ENCODE measurements around the gene SLCO2A1.

Gene SLCO2A1

GRCh38 chr3:133931084-133931483 is 98.6 kb downstream of the SLCO2A1 start:
- H3K4me3 ChIP-seq (replicated peaks; ENCODE audit: low read depth, low read length), result no peak overlapping the region
- no peak for DNase-seq (ENCODE audit: low read depth)
- TF ChIP-seq, protein P1, sequence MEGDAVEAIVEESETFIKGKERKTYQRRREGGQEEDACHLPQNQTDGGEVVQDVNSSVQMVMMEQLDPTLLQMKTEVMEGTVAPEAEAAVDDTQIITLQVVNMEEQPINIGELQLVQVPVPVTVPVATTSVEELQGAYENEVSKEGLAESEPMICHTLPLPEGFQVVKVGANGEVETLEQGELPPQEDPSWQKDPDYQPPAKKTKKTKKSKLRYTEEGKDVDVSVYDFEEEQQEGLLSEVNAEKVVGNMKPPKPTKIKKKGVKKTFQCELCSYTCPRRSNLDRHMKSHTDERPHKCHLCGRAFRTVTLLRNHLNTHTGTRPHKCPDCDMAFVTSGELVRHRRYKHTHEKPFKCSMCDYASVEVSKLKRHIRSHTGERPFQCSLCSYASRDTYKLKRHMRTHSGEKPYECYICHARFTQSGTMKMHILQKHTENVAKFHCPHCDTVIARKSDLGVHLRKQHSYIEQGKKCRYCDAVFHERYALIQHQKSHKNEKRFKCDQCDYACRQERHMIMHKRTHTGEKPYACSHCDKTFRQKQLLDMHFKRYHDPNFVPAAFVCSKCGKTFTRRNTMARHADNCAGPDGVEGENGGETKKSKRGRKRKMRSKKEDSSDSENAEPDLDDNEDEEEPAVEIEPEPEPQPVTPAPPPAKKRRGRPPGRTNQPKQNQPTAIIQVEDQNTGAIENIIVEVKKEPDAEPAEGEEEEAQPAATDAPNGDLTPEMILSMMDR (IDR thresholded peaks at IDR 0.05; ENCODE audit: low read length, missing control alignments), result no peak

GRCh38 chr3:133930341-133930933 is 99.3 kb downstream of the SLCO2A1 start:
- peak; percentile 91 for DNase-seq (ENCODE audit: low read depth)
- H3K4me3 ChIP-seq (replicated peaks; ENCODE audit: low read depth, low read length), result no peak overlapping the region
- TF ChIP-seq, protein P1 (IDR thresholded peaks at IDR 0.05; ENCODE audit: low read length, missing control alignments), result peak; percentile 79

- no peak for DNase-seq (ENCODE audit: low read depth)
- TF ChIP-seq, protein P1 (IDR thresholded peaks at IDR 0.05; ENCODE audit: low read length, missing control alignments), result no peak
- H3K4me3 ChIP-seq (replicated peaks; ENCODE audit: low read depth, low read length), result no peak overlapping the region
Observed at GRCh38 chr3:133928903-133929607, 100.7 kb downstream of the SLCO2A1 start.

GRCh38 chr3:133928136-133928893 is 101.4 kb downstream of the SLCO2A1 start:
- no peak for DNase-seq (ENCODE audit: low read depth)
- TF ChIP-seq, protein P1 (IDR thresholded peaks at IDR 0.05; ENCODE audit: low read length, missing control alignments), result no peak
- no peak overlapping the region for H3K4me3 ChIP-seq (replicated peaks; ENCODE audit: low read depth, low read length)

DNA sequence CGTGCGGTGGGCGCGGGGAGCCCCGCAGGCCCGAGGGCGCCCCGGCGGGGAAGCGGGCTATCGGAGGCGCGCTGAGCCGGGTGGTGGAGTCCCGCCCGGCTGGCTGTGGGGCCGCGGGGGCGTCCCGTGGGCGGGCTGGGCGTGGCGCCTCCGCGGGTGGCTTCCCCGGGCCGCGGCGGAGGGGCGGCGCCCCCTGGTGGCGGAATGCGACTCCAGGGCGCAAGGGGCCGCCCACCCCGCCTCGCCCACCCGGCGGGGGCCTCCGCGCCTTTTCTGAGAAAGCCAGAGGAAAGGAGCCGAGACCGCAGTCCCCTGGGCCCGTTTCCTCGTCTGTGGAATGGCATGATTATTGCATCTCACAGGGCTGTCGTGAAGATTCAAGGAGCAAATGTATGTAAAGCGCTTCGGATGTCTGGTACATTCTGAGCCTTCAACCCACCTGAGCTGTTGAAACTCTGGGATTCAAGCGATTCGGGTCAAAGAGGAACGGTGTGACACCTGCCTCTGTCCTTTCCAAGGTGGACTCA is 102.1 kb downstream of the SLCO2A1 start:
- peak overlapping the region; percentile 40 for H3K4me3 ChIP-seq (replicated peaks; ENCODE audit: low read depth, low read length)
- TF ChIP-seq, protein P1 (IDR thresholded peaks at IDR 0.05; ENCODE audit: low read length, missing control alignments), result peak; percentile 25
- DNase-seq (ENCODE audit: low read depth), result no peak

DNA sequence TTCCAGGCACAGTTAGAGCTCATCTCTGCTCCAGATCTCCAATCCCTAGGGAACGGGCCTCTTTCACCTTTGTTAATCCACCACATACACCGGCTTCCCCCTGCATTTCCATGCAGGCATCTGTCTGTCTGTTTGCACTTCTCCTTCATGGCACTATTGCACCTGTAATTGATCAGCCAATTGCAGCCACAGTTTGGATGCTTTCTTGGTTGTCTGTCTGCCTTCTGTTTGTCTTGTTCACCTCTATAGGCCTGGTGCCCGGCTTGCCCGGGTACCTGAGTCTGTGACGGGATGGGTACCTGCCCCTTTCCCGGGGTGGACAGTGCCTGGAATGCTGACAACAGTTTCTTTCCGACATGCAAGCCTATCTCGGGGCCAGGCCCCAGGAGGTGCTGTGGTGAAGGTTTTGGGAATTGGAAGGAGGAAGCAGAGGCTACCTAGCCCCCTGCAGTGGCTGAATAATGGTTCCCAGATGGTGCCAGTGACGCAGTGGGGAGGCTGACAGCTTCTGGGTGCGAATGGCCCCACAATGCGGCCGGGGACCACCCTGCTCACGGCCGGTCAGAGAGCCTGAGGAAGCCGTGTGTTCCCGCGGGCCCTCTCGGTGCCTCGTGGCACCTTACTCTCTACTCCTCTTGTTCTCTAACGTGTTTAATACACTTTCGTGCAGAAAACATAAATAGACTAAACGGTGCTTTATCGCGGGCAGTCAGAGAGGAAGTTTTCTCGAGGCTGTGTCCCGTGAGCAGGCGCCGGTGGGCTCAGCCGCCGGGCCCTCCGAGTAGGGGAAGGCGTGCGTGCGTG is 102.8 kb downstream of the SLCO2A1 start:
- DNase-seq (ENCODE audit: low read depth), result no peak
- peak overlapping the region; percentile 28 for H3K4me3 ChIP-seq (replicated peaks; ENCODE audit: low read depth, low read length)
- TF ChIP-seq, protein P1 (IDR thresholded peaks at IDR 0.05; ENCODE audit: low read length, missing control alignments), result no peak

All from fibroblast of pulmonary artery (primary cell).